Loucy (cell line): ENCODE data around the gene RFNG.

Experiments used
- H2AFZ ChIP-seq: fragments of 200-600 bp; sonication (generic); 2 replicates; pipeline ENCODE4 v1.6.0; 2016; ENCODE audit warnings: antibody characterized with exemption, mild to moderate bottlenecking, low read length, moderate library complexity
- H3F3A ChIP-seq: fragments of 200-600 bp; 2 replicates; pipeline ENCODE4 v1.6.0; 2016; ENCODE audit warnings: antibody characterized with exemption, low read depth, mild to moderate bottlenecking
- H3K27me3 ChIP-seq: fragments of 200-600 bp; sonication (generic); 2 replicates; pipeline ENCODE4 v1.6.1; 2014; ENCODE audit warnings: low read length, mild to moderate bottlenecking; ENCODE audit not compliant: insufficient read depth, poor library complexity, severe bottlenecking
- H3K36me3 ChIP-seq: fragments of 200-600 bp; sonication (generic); 2 replicates; pipeline ENCODE4 v1.6.1; 2016; ENCODE audit warnings: low read length; ENCODE audit not compliant: insufficient read depth
- H3K4me1 ChIP-seq: fragments of 200-600 bp; sonication (generic); 2 replicates; pipeline ENCODE4 v1.5.1; 2014; ENCODE audit warnings: low read length, mild to moderate bottlenecking; ENCODE audit not compliant: insufficient read depth, poor library complexity, severe bottlenecking
- H3K4me2 ChIP-seq: fragments of 200-600 bp; sonication (generic); 2 replicates; pipeline ENCODE4 v1.6.0; 2014; ENCODE audit warnings: antibody characterized with exemption, low read length, low read depth, mild to moderate bottlenecking; ENCODE audit not compliant: poor library complexity, severe bottlenecking
- H3K4me3 ChIP-seq: fragments of 200-600 bp; sonication (generic); 2 replicates; pipeline ENCODE4 v1.5.1; 2014; ENCODE audit warnings: low read length, mild to moderate bottlenecking, mixed read lengths; ENCODE audit not compliant: poor library complexity, severe bottlenecking
- H3K79me2 ChIP-seq: fragments of 200-600 bp; sonication (generic); 2 replicates; pipeline ENCODE4 v1.6.1; 2014; ENCODE audit warnings: low read length; ENCODE audit not compliant: insufficient read depth
- H3K9ac ChIP-seq: fragments of 200-600 bp; sonication (generic); 2 replicates; pipeline ENCODE4 v1.6.0; 2014; ENCODE audit warnings: mild to moderate bottlenecking, low read depth, low read length, moderate library complexity; ENCODE audit not compliant: poor library complexity, severe bottlenecking
- H3K9me2 ChIP-seq: fragments of 200-600 bp; sonication (generic); replicated peaks from 2 replicates; pipeline ENCODE4 v1.6.1; 2016; ENCODE audit warnings: low read depth, low read length, mixed read lengths
- H3K9me3 ChIP-seq: fragments of 200-600 bp; sonication (generic); 2 replicates; pipeline ENCODE4 v1.6.1; 2014; ENCODE audit warnings: mild to moderate bottlenecking, antibody characterized with exemption, low read length, low read depth; ENCODE audit not compliant: insufficient read depth
- H4K20me1 ChIP-seq: fragments of 200-600 bp; sonication (generic); 2 replicates; pipeline ENCODE4 v1.6.0; 2014; ENCODE audit warnings: antibody characterized with exemption, low read length, mild to moderate bottlenecking; ENCODE audit not compliant: insufficient read depth, poor library complexity, severe bottlenecking
- EZH2phosphoT487 ChIP-seq: fragments of 200-600 bp; IDR thresholded peaks from 2 replicates; pipeline ENCODE4 v1.6.1; 2018; ENCODE audit warnings: antibody characterized with exemption, mild to moderate bottlenecking, moderate library complexity, borderline replicate concordance
- TF ChIP-seq, protein P1 (sequence below): fragments of 200-600 bp; sonication (generic); conservative IDR thresholded peaks from 2 replicates; pipeline ENCODE4 v1.5.1; 2014; ENCODE audit warnings: mild to moderate bottlenecking, antibody characterized with exemption, low read length

Gene RFNG

DNA sequence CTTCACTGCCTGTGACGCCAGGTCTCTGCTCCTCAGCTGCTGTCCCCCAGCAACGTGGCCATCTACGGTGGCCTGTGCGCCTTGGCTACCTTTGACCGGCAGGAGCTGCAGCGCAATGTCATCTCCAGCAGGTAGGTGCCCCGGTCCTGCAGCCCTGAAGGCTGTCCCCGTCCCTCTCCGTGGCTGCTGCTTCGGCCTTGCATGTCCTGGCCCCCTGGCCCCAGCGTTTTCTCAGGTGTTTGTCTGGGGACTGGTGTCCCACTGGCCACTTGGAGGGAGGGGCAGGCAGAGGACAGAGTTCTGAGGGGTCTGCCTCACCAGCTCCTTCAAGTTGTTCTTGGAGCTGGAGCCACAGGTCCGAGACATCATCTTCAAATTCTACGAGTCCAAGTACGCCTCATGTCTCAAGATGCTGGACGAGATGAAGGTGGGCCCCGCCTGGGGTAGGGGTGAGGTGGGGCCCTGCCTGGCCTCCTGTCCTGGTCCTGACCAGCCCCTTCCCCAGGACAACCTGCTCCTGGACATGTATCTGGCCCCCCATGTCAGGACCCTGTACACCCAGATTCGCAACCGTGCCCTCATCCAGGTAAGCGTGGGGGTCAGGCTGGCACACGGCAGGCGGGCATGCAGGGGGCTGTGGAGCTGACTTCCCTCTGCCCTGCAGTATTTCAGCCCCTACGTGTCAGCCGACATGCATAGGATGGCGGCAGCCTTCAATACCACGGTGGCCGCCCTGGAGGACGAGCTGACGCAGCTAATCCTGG, 4.5 kb upstream of the RFNG start:
- Histone ChIP-seq H3K9me3 (no peaks in the 10 kb centered on the region), H3K4me3 (no peak overlapping the region), H3K9me2 (no peaks in the 10 kb centered on the region), H3K79me2 (peaks cover 21% of the 10 kb centered on the region), H3K4me2 (no peak overlapping the region), H2AFZ (no peak overlapping the region), H4K20me1 (peaks cover 11% of the 10 kb centered on the region), H3K27me3 (no peaks in the 10 kb centered on the region), H3K36me3 (peaks cover 34% of the 10 kb centered on the region; the same call in 1 of the 2 replicates), H3K4me1 (peaks cover 15% of the 10 kb centered on the region), H3F3A (no peaks in the 10 kb centered on the region), H3K9ac (no peak overlapping the region)
- TF ChIP-seq, protein P1, sequence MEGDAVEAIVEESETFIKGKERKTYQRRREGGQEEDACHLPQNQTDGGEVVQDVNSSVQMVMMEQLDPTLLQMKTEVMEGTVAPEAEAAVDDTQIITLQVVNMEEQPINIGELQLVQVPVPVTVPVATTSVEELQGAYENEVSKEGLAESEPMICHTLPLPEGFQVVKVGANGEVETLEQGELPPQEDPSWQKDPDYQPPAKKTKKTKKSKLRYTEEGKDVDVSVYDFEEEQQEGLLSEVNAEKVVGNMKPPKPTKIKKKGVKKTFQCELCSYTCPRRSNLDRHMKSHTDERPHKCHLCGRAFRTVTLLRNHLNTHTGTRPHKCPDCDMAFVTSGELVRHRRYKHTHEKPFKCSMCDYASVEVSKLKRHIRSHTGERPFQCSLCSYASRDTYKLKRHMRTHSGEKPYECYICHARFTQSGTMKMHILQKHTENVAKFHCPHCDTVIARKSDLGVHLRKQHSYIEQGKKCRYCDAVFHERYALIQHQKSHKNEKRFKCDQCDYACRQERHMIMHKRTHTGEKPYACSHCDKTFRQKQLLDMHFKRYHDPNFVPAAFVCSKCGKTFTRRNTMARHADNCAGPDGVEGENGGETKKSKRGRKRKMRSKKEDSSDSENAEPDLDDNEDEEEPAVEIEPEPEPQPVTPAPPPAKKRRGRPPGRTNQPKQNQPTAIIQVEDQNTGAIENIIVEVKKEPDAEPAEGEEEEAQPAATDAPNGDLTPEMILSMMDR = no peak
- TF ChIP-seq EZH2phosphoT487 = no peak

DNA sequence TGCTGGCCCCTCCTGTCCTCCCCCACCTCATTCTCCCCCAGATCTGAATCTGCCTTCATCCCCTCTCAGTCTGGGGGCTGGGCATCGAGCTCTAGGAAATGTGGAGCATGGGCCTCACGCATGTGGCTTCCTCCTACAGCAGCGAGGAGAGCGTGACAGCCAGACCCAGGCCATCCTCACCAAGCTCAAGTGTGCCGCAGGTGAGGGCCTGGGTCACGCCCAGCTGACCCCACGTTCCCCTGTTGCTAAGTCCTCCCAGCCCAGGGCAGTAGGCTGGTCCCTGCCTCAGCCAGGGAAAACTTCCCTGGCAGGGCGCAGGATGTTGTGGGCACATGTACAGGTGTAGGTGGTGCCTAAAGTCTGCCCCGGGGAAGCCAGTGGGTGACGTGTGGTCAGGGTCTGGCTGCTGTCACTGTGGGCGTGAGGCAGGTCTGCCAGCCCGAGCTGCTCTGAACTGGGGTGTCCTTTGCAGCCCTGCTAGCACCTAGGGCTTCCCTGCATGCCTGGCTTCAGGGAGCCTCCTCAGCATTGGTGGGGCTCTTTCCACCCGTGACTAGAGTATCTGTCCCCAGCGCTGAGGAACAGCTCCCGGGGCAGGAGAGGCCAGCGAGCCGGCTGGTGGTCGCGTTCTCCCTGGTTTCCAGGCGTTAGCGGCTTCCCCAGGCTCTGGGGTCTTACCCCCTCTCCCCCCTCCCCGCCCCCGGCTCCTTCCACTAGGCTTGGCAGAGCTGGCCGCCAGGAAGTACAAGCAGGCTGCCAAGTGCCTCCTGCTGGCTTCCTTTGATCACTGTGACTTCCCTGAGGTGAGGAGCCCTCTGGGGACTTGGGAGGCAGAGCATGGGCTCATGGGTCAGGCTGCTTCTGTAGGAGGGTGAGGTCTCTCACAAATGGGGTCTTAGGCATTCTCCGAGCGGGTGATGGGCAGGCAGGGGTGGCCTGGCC, 3.7 kb upstream of the RFNG start:
- peaks cover 11% of the 10 kb centered on the region for H4K20me1 ChIP-seq

DNA sequence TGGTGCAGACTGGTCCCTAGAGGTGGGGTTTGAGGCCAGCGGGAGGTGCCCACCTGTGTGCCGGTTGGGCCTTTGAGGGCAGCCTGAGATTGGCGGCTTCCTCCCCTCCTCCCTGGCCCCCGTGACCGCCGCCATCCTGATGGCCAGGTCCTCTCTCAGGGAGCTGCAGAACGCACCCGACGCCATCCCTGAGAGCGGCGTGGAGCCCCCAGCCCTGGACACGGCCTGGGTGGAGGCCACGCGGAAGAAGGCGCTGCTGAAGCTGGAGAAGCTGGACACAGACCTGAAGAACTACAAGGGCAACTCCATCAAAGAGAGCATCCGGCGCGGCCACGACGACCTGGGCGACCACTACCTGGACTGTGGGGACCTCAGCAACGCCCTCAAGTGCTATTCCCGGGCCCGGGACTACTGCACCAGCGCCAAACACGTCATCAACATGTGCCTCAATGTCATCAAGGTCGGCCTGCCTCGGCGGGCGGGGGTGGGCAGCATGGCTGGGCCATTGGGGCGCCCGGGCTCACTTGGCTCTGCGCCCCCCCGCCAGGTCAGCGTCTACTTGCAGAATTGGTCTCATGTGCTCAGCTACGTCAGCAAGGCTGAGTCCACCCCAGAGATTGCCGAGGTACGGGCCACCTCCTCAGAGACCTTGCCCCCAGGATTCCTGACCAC, 2.9 kb upstream of the RFNG start:
- H3K79me2 ChIP-seq = peaks cover 28% of the 10 kb centered on the region
- no peak overlapping the region for H3K9ac ChIP-seq
- TF ChIP-seq EZH2phosphoT487 = no peak
- TF ChIP-seq, protein P1 = no peak
- H4K20me1 ChIP-seq = peaks cover 11% of the 10 kb centered on the region
- H3K27me3 ChIP-seq = no peaks in the 10 kb centered on the region
- no peak overlapping the region for H3K4me3 ChIP-seq
- H3K4me2 ChIP-seq = no peak overlapping the region
- H2AFZ ChIP-seq = no peak overlapping the region
- H3K9me2 ChIP-seq = no peaks in the 10 kb centered on the region
- peaks cover 29% of the 10 kb centered on the region; the same call in 1 of the 2 replicates for H3K36me3 ChIP-seq
- H3K9me3 ChIP-seq = no peaks in the 10 kb centered on the region
- H3K4me1 ChIP-seq = peaks cover 21% of the 10 kb centered on the region
- H3F3A ChIP-seq = no peaks in the 10 kb centered on the region

More for the DNA sequence above, 3.7 kb upstream of the RFNG start:
- no peaks in the 10 kb centered on the region for H3K27me3 ChIP-seq
- TF ChIP-seq, protein P1 = no peak
- no peak for TF ChIP-seq EZH2phosphoT487
- peaks cover 34% of the 10 kb centered on the region; the same call in 1 of the 2 replicates for H3K36me3 ChIP-seq
- no peaks in the 10 kb centered on the region for H3K9me3 ChIP-seq
- no peaks in the 10 kb centered on the region for H3K9me2 ChIP-seq
- peaks cover 28% of the 10 kb centered on the region for H3K79me2 ChIP-seq
- peaks cover 18% of the 10 kb centered on the region for H3K4me1 ChIP-seq
- no peak overlapping the region for H3K9ac ChIP-seq
- no peak overlapping the region for H2AFZ ChIP-seq
- H3K4me2 ChIP-seq = no peak overlapping the region
- no peaks in the 10 kb centered on the region for H3F3A ChIP-seq
- no peak overlapping the region for H3K4me3 ChIP-seq
